IMR-90 (cell line): ENCODE results near the gene NKX1-1. TPM values are rescaled to one million over a fixed set of nuclear protein-coding genes. Genes with fewer than 3 reads are reported as not detected.

Experiments used
- ATAC-seq: fragments of 200-7000 bp; cut with Tn5 transposase; 2 replicates; pipeline ENCODE4 v1.9.1; 2020; ENCODE audit warnings: low read depth, mild to moderate bottlenecking, moderate library complexity
- BruUV-seq: library from RNA; stranded (reverse); fragments of 400-500 nt; replicated peaks from 2 replicates; lab custom pipeline; 2021; lab: Mats Ljungman, UMichigan
- CTCF ChIA-PET: fragments of 300-600 bp; formaldehyde crosslinking; extraction: SDS; loops from one replicate; lab custom pipeline; 2021; ENCODE audit warnings: antibody characterized with exemption; lab: Yijun Ruan, JAX
- POLR2A ChIA-PET: fragments of 300-600 bp; sonication (Branson Sonifier 250); formaldehyde crosslinking; loops from one replicate; lab custom pipeline; 2022; ENCODE audit warnings: antibody characterized with exemption; ENCODE audit not compliant: unreplicated experiment; lab: Charles Lee
- DNase-seq: peaks from one replicate; pipeline ENCODE4 v3.0.0; 2013
- H2AFZ ChIP-seq: replicated peaks from 2 replicates; pipeline ENCODE3; 2013; ENCODE audit warnings: low read length, mild to moderate bottlenecking; ENCODE audit not compliant: poor library complexity
- H2AK5ac ChIP-seq: 2 replicates; pipeline ENCODE4 v1.6.1; 2013; ENCODE audit warnings: low read depth, low read length, inconsistent platforms
- H2AK9ac ChIP-seq: replicated peaks from 2 replicates; pipeline ENCODE3; 2013; ENCODE audit warnings: mild to moderate bottlenecking, low read depth, low read length, moderate library complexity; ENCODE audit not compliant: poor library complexity
- H2BK120ac ChIP-seq: 2 replicates; pipeline ENCODE4 v1.6.1; 2013; ENCODE audit warnings: low read depth, low read length, inconsistent platforms
- H2BK15ac ChIP-seq: 3 replicates; pipeline ENCODE4 v1.6.1; 2013; ENCODE audit warnings: low read depth, low read length, inconsistent platforms
- H2BK20ac ChIP-seq: 2 replicates; pipeline ENCODE4 v1.6.1; 2013; ENCODE audit warnings: low read depth, mild to moderate bottlenecking, inconsistent platforms, low read length, moderate library complexity
- H2BK5ac ChIP-seq: 2 replicates; pipeline ENCODE4 v1.6.1; 2013; ENCODE audit warnings: mild to moderate bottlenecking, low read depth, low read length, inconsistent platforms; ENCODE audit not compliant: poor library complexity, severe bottlenecking
- H3K14ac ChIP-seq: replicated peaks from 2 replicates; pipeline ENCODE4 v1.6.1; 2013; ENCODE audit warnings: low read depth, low read length, inconsistent platforms
- H3K18ac ChIP-seq: 2 replicates; pipeline ENCODE4 v1.6.1; 2013; ENCODE audit warnings: low read depth, low read length, control low read depth
- H3K23ac ChIP-seq: 2 replicates; pipeline ENCODE4 v1.6.1; 2013; ENCODE audit warnings: low read depth, low read length, inconsistent platforms
- H3K27ac ChIP-seq: 2 replicates; pipeline ENCODE4 v1.5.1; 2013; ENCODE audit warnings: mild to moderate bottlenecking, control low read depth, low read length; ENCODE audit not compliant: insufficient read depth
- H3K27me3 ChIP-seq: 2 replicates; pipeline ENCODE4 v1.6.1; 2013; ENCODE audit warnings: low read length; ENCODE audit not compliant: control insufficient read depth, insufficient read depth
- H3K36me3 ChIP-seq: 2 replicates; pipeline ENCODE4 v1.6.1; 2013; ENCODE audit warnings: low read length, mixed read lengths; ENCODE audit not compliant: control insufficient read depth, insufficient read depth
- H3K4ac ChIP-seq: 2 replicates; pipeline ENCODE4 v1.6.1; 2013; ENCODE audit warnings: low read depth, low read length, inconsistent platforms
- H3K4me1 ChIP-seq: 2 replicates; pipeline ENCODE4 v1.6.1; 2013; ENCODE audit warnings: low read length, mixed read lengths; ENCODE audit not compliant: control insufficient read depth, insufficient read depth
- H3K4me2 ChIP-seq: 2 replicates; pipeline ENCODE4 v1.6.1; 2013; ENCODE audit warnings: low read depth, mild to moderate bottlenecking, control low read depth, low read length, moderate library complexity
- H3K4me3 ChIP-seq: 2 replicates; pipeline ENCODE4 v1.5.1; 2013; ENCODE audit warnings: low read depth, mild to moderate bottlenecking, control low read depth, low read length, moderate library complexity; ENCODE audit not compliant: insufficient read depth
- H3K56ac ChIP-seq: 2 replicates; pipeline ENCODE4 v1.6.1; 2013; ENCODE audit warnings: low read length, inconsistent platforms; ENCODE audit not compliant: insufficient read depth; ENCODE audit errors: extremely low read depth
- H3K79me1 ChIP-seq, 2 experiments: 2 replicates each; pipeline ENCODE4 v1.6.1; 2013; ENCODE audit warnings: low read length in 2 of 2, inconsistent platforms in 1 of 2, low read depth in 1 of 2
- H3K9ac ChIP-seq: 2 replicates; pipeline ENCODE4 v1.6.1; 2013; ENCODE audit warnings: low read depth, low read length, control low read depth
- H3K9me1 ChIP-seq: 2 replicates; pipeline ENCODE4 v1.6.1; 2013; ENCODE audit warnings: low read length, inconsistent platforms; ENCODE audit not compliant: insufficient read depth
- H3K9me3 ChIP-seq: 2 replicates; pipeline ENCODE4 v1.6.1; 2013; ENCODE audit warnings: low read length; ENCODE audit not compliant: control insufficient read depth, insufficient read depth
- H4K20me1 ChIP-seq: 2 replicates; pipeline ENCODE4 v1.6.1; 2013; ENCODE audit warnings: low read length, inconsistent platforms; ENCODE audit not compliant: insufficient read depth
- H4K5ac ChIP-seq: 2 replicates; pipeline ENCODE4 v1.6.1; 2013; ENCODE audit warnings: mild to moderate bottlenecking, low read depth, low read length, control low read depth
- H4K8ac ChIP-seq, 2 experiments: 2 replicates each; pipeline ENCODE4 v1.6.1; 2013; ENCODE audit warnings: low read depth in 2 of 2, low read length in 2 of 2, control low read depth in 1 of 2, inconsistent platforms in 1 of 2
- H4K91ac ChIP-seq: 2 replicates; pipeline ENCODE4 v1.6.1; 2013; ENCODE audit warnings: low read depth, low read length, inconsistent platforms; ENCODE audit not compliant: insufficient read depth
- BHLHE40 ChIP-seq: fragments of 150-350 bp; IDR thresholded peaks from 2 replicates; pipeline ENCODE4 v1.6.1; 2016; ENCODE audit warnings: mild to moderate bottlenecking, low read depth, low read length
- CEBPB ChIP-seq: IDR thresholded peaks from 2 replicates; pipeline ENCODE4 v1.6.1; 2012; ENCODE audit warnings: low read depth, low read length, improper control_type of control experiment
- CHD1 ChIP-seq: IDR thresholded peaks from 2 replicates; pipeline ENCODE4 v1.6.1; 2012; ENCODE audit warnings: low read depth, low read length, improper control_type of control experiment
- RCOR1 ChIP-seq: IDR thresholded peaks from 2 replicates; pipeline ENCODE4 v1.6.1; 2012; ENCODE audit warnings: mild to moderate bottlenecking, low read length, improper control_type of control experiment; ENCODE audit not compliant: insufficient replicate concordance
- SMC3 ChIP-seq: fragments of 150-350 bp; IDR thresholded peaks from 2 replicates; pipeline ENCODE4 v1.6.1; 2016; ENCODE audit warnings: low read depth, mild to moderate bottlenecking, antibody characterized with exemption, low read length, moderate library complexity
- WGBS, 2 experiments: methylation state at CpG; one replicate each; pipeline versions ENCODE4 v1.1.5 to v1.1.7; 2013; ENCODE audit warnings: missing lambda C conversion rate in 2 of 2; ENCODE audit not compliant: insufficient read length in 1 of 2; ENCODE audit errors: extremely low coverage in 2 of 2; 5-methylcytosine and 5-hydroxymethylcytosine counted together
- dilution Hi-C: fragments of 300-500 bp; cut with HindIII; formaldehyde crosslinking; loops from one replicate; pipeline ENCODE4 v1.14.3; 2018; ENCODE audit warnings: low sequenced_read_pairs; ENCODE audit not compliant: unreplicated experiment
- in situ Hi-C: fragments of 300-500 bp; cut with MboI; formaldehyde crosslinking; loops from 3 replicates; pipeline ENCODE4 v1.14.3; 2019; ENCODE audit warnings: low sequenced_read_pairs, inconsistent platforms, mixed read lengths
- intact Hi-C: fragments of 100-400 bp; cut with micrococcal nuclease; formaldehyde crosslinking; loops from 2 replicates; pipeline ENCODE4 v1.10.0; 2022
- polyA plus RNA-seq, 3 experiments: library from polyadenylated mRNA; depleted of rRNA; stranded (reverse); fragments of >200 nt; gene quantifications; 2 replicates each; pipeline ENCODE4 v1.2.3, GENCODE V29; 2012; ENCODE audit warnings: low replicate concordance in 1 of 3
- total RNA-seq: library from RNA; depleted of rRNA; stranded (reverse); fragments of >200 nt; gene quantifications from 2 replicates; pipeline ENCODE4 v1.2.3, GENCODE V29; 2012; rRNA removed

The NKX1-1 gene
- total and polyA plus RNA-seq, 2 of the 4 experiments (the other 2 are of a cell fraction) = not detected

GRCh38 chr4:1353186-1354055 lies 52.8 kb downstream of the NKX1-1 start:
- ATAC-seq (no peak), DNase-seq (no peak)
- H4K91ac ChIP-seq = no peak overlapping the region
- no peak overlapping the region for H3K4me2 ChIP-seq
- no peak overlapping the region for H3K56ac ChIP-seq
- BruUV-seq = no TSS peak
- intact Hi-C loops (no loop called here), dilution Hi-C loops (no loop called here), in situ Hi-C loops (loop anchor here (5.0 to 10.0 kb wide), 2 partner anchors 221 to 281 kb away; no protein-coding TSS in a partner anchor)
- no peak overlapping the region for H2BK20ac ChIP-seq
- ChIA-PET CTCF (no interaction called here), POLR2A (no interaction called here)
- no peak overlapping the region for H3K18ac ChIP-seq
- H4K5ac ChIP-seq = no peak overlapping the region
- H3K27me3 ChIP-seq = no peaks in the 10 kb centered on the region
- no peak overlapping the region for H3K23ac ChIP-seq
- H3K9me3 ChIP-seq = no peaks in the 10 kb centered on the region
- TF ChIP-seq SMC3 = no peak
- no peak for TF ChIP-seq CHD1
- no peak for TF ChIP-seq BHLHE40
- no peak for TF ChIP-seq CEBPB
- TF ChIP-seq RCOR1 = no peak
- WGBS, 2 experiments = 93% methylated on average over 8 of the region's 30 CpGs; no CpG with 5 or more reads in 1 of the 2 experiments
- no peak overlapping the region for H2BK15ac ChIP-seq
- peaks cover 12 to 16% of the 10 kb centered on the region in 2 experiments for H3K79me1 ChIP-seq
- H2AFZ ChIP-seq = no peak overlapping the region
- no peak overlapping the region for H2BK5ac ChIP-seq
- H3K4me3 ChIP-seq = no peak overlapping the region
- no peak overlapping the region for H2AK5ac ChIP-seq
- no peak overlapping the region for H3K27ac ChIP-seq
- no peak overlapping the region for H2AK9ac ChIP-seq
- no peak overlapping the region for H3K4ac ChIP-seq
- no peak overlapping the region for H4K8ac ChIP-seq
- peaks cover 4% of the 10 kb centered on the region; the same call in 1 of the 2 replicates for H4K20me1 ChIP-seq
- H3K4me1 ChIP-seq = peaks cover under 1% of the 10 kb centered on the region
- H2BK120ac ChIP-seq = no peak overlapping the region
- no peak overlapping the region for H3K9ac ChIP-seq
- peaks cover 41% of the 10 kb centered on the region; the same call in 1 of the 2 replicates for H3K36me3 ChIP-seq
- 0 out of 2 replicates have a peak, but pooled peaks cover 3% of the 10 kb centered on the region for H3K9me1 ChIP-seq
- H3K14ac ChIP-seq = no peak overlapping the region

Other genes with a start within 250 kb of the NKX1-1 start
- gene SPON2, start 233.9 kb downstream of the NKX1-1 start, total RNA-seq = 21.1 and 21.7 TPM in 2 replicates
- gene SPON2, start 233.9 kb downstream of the NKX1-1 start, polyA plus RNA-seq (2012; rRNA removed) = 177 and 209 TPM in 2 replicates
- 147 TPM in 2 replicates for gene CTBP1, start 157.3 kb downstream of the NKX1-1 start, total RNA-seq
- gene CTBP1, start 157.3 kb downstream of the NKX1-1 start, polyA plus RNA-seq (2012; rRNA removed) = 212 and 237 TPM in 2 replicates
- 61.5 and 77.2 TPM in 2 replicates for gene MAEA, start 116.6 kb downstream of the NKX1-1 start, total RNA-seq
- 108 and 120 TPM in 2 replicates for gene MAEA, start 116.6 kb downstream of the NKX1-1 start, polyA plus RNA-seq (2012; rRNA removed)
- 1.4 TPM in 2 replicates for gene UVSSA, start 59.2 kb downstream of the NKX1-1 start, total RNA-seq
- 8.4 and 9.4 TPM in 2 replicates for gene UVSSA, start 59.2 kb downstream of the NKX1-1 start, polyA plus RNA-seq (2012; rRNA removed)